Islet precursor cell (in vitro differentiated cells): ENCODE data around the gene TMEM61.

ENCODE experiments used
- DNase-seq: peaks from one replicate; pipeline ENCODE4 v3.0.0-alpha.2; 2018

The TMEM61 gene

GRCh38 chr1:55040083-55040932, 59.9 kb downstream of the TMEM61 start:
- DNase-seq: no peak

- DNase-seq: no peak
Observed at GRCh38 chr1:55040933-55041494, 60.6 kb downstream of the TMEM61 start.

- no peak for DNase-seq
Observed at GRCh38 chr1:55041613-55042012, 61.2 kb downstream of the TMEM61 start.
